Activated naive CD4-positive, alpha-beta T cell treated with anti-CD3 and anti-CD28 coated beads, Interleukin-2, amount 50 U/mL, for 72 hours (primary cell): ENCODE measurements around the gene SNX9. TPM values are rescaled to one million over a fixed set of nuclear protein-coding genes. Genes with fewer than 3 reads are reported as not detected.
A peak's percentile ranks its signal among the peaks of the same experiment; 100 is the strongest.

Experiments
- ATAC-seq, 2 donors: fragments of 150-1000 bp; cut with Tn5 transposase; 2 replicates each; pipeline ENCODE4 v1.10.0; 2021; ENCODE audit warnings: mild to moderate bottlenecking in 2 of 2, moderate library complexity in 2 of 2
- DNase-seq, 2 donors: peaks; one replicate each; pipeline ENCODE4 v3.0.0; 2021 to 2022; ENCODE audit warnings: low spot score in 2 of 2
- H3K27ac Mint-ChIP-seq, 2 donors: one replicate each; pipeline ENCODE4 v1.8.0; 2022; ENCODE audit warnings: mild to moderate bottlenecking in 2 of 2, mixed read lengths in 2 of 2
- H3K36me3 Mint-ChIP-seq, 2 donors: one replicate each; pipeline ENCODE4 v1.8.0; 2022; ENCODE audit warnings: mixed read lengths in 2 of 2
- H3K9me3 Mint-ChIP-seq, 2 donors: one replicate each; pipeline ENCODE4 v1.8.0; 2022; ENCODE audit warnings: mixed read lengths in 2 of 2
- total RNA-seq, 2 donors: library from RNA; stranded (reverse); gene quantifications; one replicate each; pipeline ENCODE4 v1.2.3, GENCODE V29; 2022

SNX9 gene
- total RNA-seq, result 10 to 100 TPM; 27.6 to 35.0 TPM

DNA sequence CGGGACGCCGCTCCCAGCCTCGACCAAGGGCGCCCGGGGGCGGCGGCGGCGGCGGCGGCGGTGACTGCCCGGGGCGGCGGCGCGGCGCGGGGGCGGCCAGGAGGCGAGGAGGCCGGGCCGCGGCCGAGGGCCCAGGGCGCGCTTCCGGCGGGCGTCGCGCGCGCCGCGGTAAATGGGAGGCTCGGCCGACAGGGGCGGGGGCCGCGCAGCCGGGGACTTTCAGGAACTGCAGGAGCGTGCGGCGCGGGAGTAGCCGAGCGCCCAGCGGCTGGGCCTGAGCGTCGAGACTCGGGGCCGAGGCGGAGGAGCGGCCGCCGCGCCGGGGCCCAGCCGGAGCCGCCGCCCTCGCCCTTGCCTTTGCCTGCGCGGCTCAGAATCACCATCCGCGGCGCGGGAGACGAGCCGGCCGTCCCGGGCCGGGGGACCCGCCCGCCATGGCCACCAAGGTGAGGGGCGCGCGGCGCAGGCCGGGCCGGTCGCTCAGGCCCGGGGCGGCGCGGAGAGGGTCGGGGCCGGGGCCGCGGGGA, at the start of gene SNX9:
SNX9 (plus strand) TSS at position 246 of the 527 bp plus-strand sequence; CDS start at position 435, 189 bp downstream.
- Mint-ChIP-seq H3K27ac (peak within 1 kb of the TSS; percentile 98 to 100), H3K36me3 (peaks cover 16 to 31% of the 10 kb centered on the region in 2 donors), H3K9me3 (no peaks in the 10 kb centered on the region)
- DNase-seq (peak; percentile 71 to 79), ATAC-seq (peak; percentile 62 to 68)

DNA sequence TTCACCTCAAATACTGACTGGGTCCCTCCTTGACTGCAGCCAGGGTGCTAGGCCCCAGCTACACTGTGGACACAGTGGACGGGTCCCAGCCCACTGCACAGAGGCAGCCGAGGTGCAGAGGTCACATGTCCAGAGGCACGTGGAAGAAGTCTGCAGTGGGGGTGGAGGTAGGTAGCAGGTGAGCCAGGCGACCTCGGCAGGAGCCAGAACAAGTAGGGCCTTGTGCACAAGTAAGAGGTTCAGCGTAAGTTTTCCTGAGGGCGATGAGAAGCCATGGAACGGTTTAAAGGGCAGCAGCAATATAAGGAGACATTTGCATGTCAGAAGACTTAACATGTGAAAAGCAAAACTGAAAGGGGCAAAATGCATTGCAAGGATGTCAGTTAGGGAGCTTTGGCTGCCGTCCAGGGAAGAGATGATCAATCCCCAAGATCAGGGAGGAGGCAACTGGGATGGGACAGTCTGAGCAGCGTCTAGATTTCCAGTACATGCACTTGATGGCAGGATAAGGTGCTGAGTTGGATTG, 49.7 kb upstream of the SNX9 start:
- no peak for ATAC-seq
- Mint-ChIP-seq H3K27ac (peak overlapping the region; percentile 17 to 29), H3K36me3 (peaks cover 7 to 28% of the 10 kb centered on the region in 2 donors), H3K9me3 (peaks cover 6 to 12% of the 10 kb centered on the region in 2 donors)
- no peak for DNase-seq

DNA sequence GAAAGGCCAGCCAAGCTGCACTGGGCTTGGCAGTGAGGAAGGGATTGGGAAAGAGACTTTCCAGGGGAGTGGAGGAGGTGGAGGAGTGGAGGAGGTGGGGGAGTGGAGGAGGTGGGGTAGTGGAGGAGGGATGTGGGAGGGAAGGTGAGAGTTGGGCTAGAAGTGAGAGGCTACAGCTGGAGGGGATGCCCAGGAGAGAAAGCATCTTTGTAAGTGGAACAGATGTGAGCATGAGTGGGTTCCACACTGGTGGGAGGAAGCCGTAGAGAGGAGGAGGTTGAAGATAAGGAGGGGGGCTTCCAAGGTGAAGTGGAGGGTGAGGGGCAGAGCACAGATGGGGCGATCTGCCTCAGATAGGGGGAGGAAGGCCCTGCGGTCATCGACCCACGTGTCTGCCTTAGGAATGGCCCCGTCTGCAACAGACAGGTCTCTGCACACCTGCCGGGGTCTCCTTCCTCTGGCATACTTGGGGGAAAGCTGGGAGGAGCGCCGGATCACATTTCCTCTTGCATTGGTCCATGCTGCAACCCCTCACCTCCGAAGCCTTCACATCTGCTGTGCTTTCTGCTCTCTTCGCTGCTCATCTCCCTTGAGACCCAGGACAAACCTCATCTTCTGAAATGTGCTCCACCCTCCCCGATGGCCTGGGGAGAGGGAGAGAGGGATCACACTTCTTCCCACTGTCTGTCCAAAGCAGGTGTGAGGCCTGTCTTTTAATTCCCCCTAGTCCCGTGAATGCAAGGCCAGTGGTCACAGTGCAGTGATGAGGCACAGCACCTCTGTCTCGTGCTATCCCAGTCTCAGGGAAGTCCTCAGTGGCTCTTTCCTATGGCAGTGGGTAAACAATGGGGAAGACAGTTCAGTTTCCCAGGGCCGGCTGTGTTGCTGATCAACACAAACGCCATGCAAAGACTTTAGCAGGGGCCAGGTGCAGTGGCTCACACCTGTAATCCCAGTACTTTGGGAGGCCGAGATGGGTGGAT, 48.6 kb upstream of the SNX9 start:
- ATAC-seq, result no peak
- Mint-ChIP-seq H3K9me3 (peaks cover 6 to 12% of the 10 kb centered on the region in 2 donors), H3K36me3 (peaks cover 7 to 21% of the 10 kb centered on the region in 2 donors), H3K27ac (peak overlapping the region; percentile 29 to 81)
- DNase-seq, result no peak

DNA sequence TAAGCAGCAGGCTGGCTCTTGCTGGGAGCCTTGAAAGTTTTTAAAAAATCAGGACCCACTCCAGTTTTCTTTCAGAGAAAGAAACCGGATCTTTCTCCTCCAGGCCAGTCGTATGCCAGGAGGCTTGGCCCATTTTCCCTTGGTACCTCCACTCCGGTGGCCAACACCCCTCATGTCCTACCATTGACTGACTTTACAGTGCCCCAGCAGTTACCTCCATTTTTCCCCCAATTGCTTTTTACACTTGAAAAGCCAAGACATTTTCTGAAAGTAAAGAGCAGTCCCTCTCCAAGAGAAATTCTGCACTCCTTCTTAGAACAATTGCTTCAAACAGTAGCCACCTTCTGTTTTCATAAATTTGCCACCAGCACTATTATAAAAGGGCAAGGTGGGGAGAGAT, 47.7 kb upstream of the SNX9 start:
- Mint-ChIP-seq H3K9me3 (peaks cover 6 to 12% of the 10 kb centered on the region in 2 donors), H3K27ac (no peak overlapping the region), H3K36me3 (peaks cover 7 to 17% of the 10 kb centered on the region in 2 donors)
- DNase-seq, result no peak
- ATAC-seq, result no peak

DNA sequence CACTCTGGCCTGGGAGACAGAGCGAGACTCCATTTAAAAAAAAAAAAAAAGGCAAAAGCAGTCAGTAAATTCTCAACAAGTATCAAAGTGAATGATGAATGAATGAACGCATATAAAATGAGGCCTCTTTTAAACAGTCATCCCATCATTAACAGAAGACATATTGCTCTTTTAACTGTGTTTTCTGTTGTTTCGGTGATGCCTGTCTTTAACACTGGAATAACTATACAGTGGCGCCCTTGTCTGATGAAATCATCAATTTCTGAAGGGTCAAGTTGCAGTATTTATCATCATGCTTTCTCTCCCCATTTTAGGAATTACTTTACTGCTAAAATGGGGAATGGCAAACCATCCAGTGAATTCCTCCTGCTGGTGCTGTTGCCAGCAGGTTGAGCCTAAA, 45.7 kb upstream of the SNX9 start:
- no peak for ATAC-seq
- H3K9me3 Mint-ChIP-seq, result peaks cover 11 to 22% of the 10 kb centered on the region in 2 donors
- DNase-seq, result no peak
- H3K27ac Mint-ChIP-seq, result no peak overlapping the region
- H3K36me3 Mint-ChIP-seq, result peaks cover 12 to 23% of the 10 kb centered on the region in 2 donors

DNA sequence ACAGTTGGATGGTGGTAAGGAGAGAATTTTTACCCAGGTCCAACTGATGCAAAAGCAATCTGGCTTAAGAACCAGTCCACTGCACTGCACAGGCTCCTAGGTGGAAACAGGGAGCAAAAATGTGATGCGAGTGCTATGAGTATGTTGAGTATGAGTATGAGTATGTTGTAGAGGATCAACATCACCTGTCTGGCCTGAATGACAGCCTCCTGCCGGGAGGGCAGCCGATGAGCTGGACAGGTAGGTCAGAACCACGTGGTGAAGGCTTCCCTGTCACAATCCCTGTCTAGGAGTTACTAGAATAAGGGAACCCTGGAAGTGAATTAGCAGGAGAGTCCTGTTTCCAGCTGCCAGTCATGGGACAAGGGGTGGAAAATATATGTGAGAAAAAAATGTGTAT, 44.3 kb upstream of the SNX9 start:
- no peak for ATAC-seq
- H3K27ac Mint-ChIP-seq, result no peak overlapping the region
- no peak for DNase-seq

DNA sequence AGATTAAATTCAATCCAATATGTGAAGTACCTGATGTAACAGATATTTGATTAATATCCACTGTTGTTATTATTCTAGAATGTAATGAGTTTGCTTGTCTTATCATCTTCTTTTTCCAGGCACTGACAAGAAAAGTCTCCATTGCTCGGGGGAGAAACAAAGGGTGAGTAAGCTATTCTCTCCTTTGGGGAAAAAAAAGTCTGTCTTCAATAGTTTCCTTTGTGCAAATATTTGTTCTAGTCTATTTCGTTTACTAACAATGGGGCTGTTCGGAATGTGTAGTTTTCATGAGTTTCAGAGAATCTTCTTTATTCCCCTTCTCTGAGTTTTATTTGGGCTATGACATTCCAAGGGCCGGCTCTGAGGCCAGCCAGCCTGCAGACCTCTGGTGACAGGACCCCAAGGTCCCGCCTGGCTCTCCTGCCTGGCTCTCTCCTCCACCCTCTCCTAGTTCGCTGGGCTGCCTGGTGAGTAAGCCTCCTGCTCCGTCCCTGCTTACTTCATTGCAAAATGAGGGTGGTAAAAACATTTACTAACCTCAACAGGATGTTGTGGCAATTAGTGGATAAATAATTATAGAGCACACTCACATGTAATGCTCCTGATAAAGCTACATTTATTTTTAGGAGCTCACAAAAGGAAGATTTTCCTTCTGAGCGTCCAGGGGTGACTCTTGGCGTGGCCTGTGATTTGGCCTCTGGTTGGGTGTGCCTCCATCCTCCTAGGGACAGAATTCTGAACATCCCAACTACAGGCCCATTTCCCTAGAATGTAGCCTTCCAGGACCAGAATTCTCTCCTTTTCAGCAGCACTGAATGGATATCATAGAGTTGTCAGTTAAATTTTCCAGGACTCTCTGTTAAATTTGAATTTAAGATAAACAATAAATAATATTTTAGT, 43.1 kb upstream of the SNX9 start:
- peaks cover 5 to 7% of the 10 kb centered on the region in 2 donors for H3K36me3 Mint-ChIP-seq
- no peak for ATAC-seq

More for the DNA sequence above, 44.3 kb upstream of the SNX9 start:
- H3K9me3 Mint-ChIP-seq, result peaks cover 7 to 18% of the 10 kb centered on the region in 2 donors
- peaks cover 8 to 18% of the 10 kb centered on the region in 2 donors for H3K36me3 Mint-ChIP-seq

DNA sequence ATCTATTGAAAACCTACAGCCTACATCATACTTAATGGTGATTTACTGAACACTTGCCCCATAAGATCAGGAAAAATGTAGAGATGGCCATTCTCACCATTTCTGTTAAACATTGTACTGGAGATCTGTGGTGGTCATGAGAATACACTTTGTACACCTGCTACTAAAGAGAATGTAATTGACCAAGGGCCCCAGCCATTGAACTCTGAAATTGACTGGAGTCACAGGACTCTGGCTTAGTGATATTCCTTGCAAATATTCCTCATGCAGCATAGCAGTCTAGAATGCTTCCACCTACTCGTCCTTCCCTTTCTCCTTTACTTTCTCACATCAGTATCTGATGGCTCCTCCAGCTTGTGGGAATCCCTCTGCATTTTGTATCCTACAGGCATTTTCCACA, 37.4 kb upstream of the SNX9 start:
- ATAC-seq (no peak), DNase-seq (no peak)
- Mint-ChIP-seq H3K27ac (no peak overlapping the region), H3K36me3 (peaks cover 4 to 5% of the 10 kb centered on the region in 2 donors), H3K9me3 (peaks cover 4 to 8% of the 10 kb centered on the region in 2 donors)

More for the DNA sequence above, 43.1 kb upstream of the SNX9 start:
- Mint-ChIP-seq H3K9me3 (peaks cover 4 to 15% of the 10 kb centered on the region in 2 donors), H3K27ac (no peak overlapping the region)
- DNase-seq, result no peak

DNA sequence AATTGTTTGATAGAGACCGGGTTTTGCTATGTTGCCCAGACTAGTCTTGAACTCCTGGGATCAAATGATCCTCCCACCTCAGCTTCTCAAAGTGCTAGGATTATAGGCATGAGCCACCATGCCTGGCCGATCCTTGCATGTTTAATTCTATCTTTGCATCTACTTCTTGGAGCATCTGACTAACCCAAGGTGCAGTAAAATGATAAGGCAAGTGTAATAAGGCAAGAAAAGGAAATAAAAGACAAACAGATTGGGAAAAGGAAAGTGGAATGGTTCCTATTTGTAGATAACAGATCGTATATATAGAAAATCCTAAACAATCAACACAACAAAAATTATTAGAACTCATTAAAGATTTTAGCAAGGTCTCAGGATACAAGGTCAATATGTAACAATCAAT, 36.8 kb upstream of the SNX9 start:
- H3K36me3 Mint-ChIP-seq, result peaks cover 0 to 5% of the 10 kb centered on the region in 2 donors
- ATAC-seq, result no peak
- H3K9me3 Mint-ChIP-seq, result peaks cover 2 to 4% of the 10 kb centered on the region in 2 donors
- H3K27ac Mint-ChIP-seq, result no peak overlapping the region
- no peak for DNase-seq

DNA sequence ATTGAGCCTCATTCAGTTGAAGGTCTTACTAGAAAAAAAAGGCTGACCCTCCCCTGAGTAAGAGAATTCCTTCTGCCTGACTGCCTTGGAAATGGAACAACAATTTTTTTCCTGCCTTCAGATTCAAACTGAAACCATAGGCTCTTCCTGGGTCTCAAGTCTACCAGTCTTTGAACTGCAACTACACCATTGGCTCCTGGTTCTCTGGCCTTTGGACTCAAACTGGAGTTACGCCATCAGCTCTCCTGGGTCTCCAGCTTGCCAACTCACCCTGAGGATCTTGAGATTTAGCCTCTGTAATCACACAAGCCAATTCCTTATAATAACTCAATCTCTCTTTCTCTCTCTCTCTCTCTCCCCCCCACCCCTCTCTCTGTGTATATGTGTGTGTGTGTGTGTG, 36.0 kb upstream of the SNX9 start:
- DNase-seq (no peak), ATAC-seq (no peak)
- Mint-ChIP-seq H3K9me3 (peaks cover 0 to 3% of the 10 kb centered on the region in 2 donors), H3K27ac (no peak overlapping the region), H3K36me3 (peaks cover 0 to 2% of the 10 kb centered on the region in 2 donors)

DNA sequence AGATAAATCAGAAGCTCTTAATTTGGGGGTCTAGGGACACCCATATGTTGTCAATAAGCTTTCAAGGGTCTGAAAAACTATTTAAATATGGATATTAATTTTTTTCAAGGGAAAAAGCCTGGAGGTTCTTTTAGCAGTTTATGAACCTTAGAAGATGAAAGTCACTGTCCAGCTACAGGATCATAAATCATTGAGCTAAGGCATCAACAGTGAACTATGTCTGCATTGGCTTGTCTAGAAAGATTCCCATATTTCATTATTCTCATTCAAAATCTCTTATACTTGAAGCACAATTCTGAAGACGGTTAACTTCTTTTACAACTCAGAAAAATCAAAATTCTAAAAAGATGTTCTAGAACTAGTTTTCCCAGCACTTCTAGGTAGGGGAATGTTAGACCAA, 34.9 kb upstream of the SNX9 start:
- Mint-ChIP-seq H3K9me3 (no peaks in the 10 kb centered on the region), H3K36me3 (no peaks in the 10 kb centered on the region), H3K27ac (no peak overlapping the region)
- no peak for ATAC-seq
- DNase-seq, result no peak

DNA sequence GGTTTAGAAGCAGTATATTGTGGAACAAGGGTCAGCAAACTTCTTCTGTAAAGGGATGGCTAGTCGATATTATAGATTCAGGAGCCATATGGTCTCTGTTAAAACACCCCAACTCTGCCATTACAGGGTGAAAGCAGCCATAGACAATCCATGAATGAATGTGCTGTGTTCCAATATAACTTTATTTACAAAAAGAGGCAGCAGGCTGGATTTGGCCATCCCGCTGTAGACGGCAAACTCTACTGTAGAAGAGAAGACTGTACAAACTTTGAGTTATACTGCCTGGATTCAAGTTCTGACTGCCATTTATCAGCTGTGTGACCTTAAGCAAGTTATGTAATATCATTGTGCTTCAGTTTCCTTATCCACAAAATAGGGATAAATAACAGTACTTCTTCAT, 33.7 kb upstream of the SNX9 start:
- H3K27ac Mint-ChIP-seq, result no peak overlapping the region
- ATAC-seq, result no peak
- H3K36me3 Mint-ChIP-seq, result peaks cover 0 to 5% of the 10 kb centered on the region in 2 donors
- H3K9me3 Mint-ChIP-seq, result peaks cover 0 to 4% of the 10 kb centered on the region in 2 donors
- no peak for DNase-seq

DNA sequence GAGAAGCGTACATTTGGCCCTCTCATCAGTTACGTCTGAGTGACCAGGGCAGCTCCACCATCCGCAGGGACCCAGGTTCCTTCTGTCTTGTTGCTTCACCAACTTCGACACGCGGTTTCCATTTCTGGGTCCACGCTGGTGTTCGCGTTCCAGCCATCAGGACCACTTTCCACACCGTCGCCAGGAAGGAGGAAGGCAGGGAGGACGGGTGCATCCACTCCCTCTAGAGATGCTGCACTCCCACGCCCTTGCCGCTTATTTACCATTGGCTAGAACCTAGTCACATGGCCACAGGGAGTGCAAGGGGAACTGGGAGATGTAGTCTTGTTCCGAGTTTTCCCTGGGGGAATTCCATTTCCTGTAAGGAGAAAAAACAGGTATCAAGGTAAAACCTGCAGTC, 33.2 kb upstream of the SNX9 start:
- no peak overlapping the region for H3K27ac Mint-ChIP-seq
- H3K9me3 Mint-ChIP-seq, result peaks cover 0 to 5% of the 10 kb centered on the region in 2 donors
- no peak for ATAC-seq
- H3K36me3 Mint-ChIP-seq, result peaks cover 0 to 6% of the 10 kb centered on the region in 2 donors
- no peak for DNase-seq

DNA sequence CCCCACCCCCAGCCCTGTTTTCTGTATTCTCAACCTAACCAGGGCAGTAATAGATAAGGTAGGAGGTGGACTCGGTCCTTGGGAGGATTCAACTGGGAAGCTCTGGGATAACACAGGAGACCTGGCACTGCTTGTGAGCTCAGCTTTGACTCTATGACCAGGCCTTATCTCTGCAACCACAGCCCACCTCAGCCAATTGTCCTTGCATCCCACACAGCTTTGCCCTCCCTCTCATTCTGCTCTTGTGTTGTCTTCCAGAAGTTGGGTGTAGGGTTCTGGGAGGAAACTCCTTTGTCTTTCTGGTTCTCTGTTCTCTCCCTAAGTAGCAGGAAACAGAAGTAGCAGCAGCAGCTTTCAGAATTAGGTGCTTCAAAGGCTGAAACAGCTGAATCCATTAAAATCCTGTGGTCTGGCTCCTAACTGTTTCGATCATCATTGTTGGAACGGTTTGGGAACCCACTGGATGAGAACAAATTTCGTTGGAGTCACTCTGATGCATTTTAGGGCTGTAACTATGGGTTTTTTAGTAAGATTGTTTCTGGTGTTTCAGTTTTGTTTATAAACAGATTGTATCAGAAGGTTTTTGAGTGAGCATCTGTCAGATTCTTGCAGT, 32.4 kb upstream of the SNX9 start:
- Mint-ChIP-seq H3K27ac (no peak overlapping the region), H3K9me3 (peaks cover 0 to 5% of the 10 kb centered on the region in 2 donors), H3K36me3 (peaks cover 0 to 6% of the 10 kb centered on the region in 2 donors)
- DNase-seq (no peak), ATAC-seq (no peak)

DNA sequence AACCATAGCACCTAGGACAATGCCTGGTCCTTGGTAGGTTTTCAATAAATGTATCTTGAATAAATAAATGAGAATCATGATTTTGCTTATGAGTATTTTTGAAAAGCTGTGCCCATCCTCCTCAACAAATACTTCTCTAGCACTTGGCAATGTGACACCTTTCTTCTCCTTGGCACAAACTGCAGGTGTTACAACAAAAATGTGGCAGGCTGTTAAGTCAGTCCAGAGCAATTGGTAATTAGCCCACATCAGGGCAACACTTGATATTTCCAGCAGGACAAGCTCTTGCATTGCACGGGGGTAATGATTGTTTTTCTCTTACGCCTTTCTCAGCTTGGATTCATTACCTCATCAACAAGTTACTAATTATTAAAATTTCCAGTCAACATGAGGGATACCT, 31.6 kb upstream of the SNX9 start:
- peaks cover 0 to 6% of the 10 kb centered on the region in 2 donors for H3K36me3 Mint-ChIP-seq
- peaks cover 0 to 5% of the 10 kb centered on the region in 2 donors for H3K9me3 Mint-ChIP-seq
- H3K27ac Mint-ChIP-seq, result no peak overlapping the region
- DNase-seq (no peak), ATAC-seq (no peak)

DNA sequence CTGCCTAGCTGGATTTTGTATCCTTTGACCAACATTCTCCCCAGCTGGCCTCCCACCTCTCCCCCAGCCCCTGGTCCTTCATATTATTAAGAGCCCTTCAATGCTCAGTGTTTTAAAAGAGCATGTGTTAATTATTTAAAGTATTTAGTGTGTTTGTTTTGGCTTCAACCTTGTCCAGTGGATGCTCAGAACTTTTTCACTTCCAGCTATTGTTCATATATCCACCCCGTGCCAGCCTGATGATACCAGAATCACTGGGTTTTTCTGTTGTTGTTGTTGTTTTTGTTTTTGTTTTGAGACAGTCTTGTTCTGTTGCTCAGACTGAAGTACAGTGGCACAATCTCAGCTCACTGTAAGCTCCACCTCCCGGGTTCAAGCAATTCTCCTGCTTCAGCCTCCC, 30.4 kb upstream of the SNX9 start:
- H3K36me3 Mint-ChIP-seq, result peaks cover 0 to 9% of the 10 kb centered on the region in 2 donors
- peaks cover 0 to 8% of the 10 kb centered on the region in 2 donors for H3K9me3 Mint-ChIP-seq
- no peak overlapping the region for H3K27ac Mint-ChIP-seq
- no peak for DNase-seq
- no peak for ATAC-seq
